Mesenteric fat pad (tissue), 1 donor: ENCODE measurements around the gene DNAJC3. TPM values are rescaled to one million over a fixed set of nuclear protein-coding genes. Genes with fewer than 3 reads are reported as not detected.

Source experiments
- DNase-seq: peaks from one replicate; pipeline ENCODE4 v3.0.0-alpha.2; 2020; ENCODE audit warnings: low spot score
- long read RNA-seq: library from polyadenylated mRNA; unstranded; transcript quantifications from one replicate; pipeline ENCODE4 v2.0.0, GENCODE V29; 2020
- total RNA-seq: library from RNA; stranded (reverse); fragmentation: NEBNext Ultra II Directional; extraction: Animal tissue kit (Norgen Biotek cat#: 25700); gene quantifications from one replicate; pipeline ENCODE4 v1.2.1, GENCODE V29; 2021
- donor health status: DM: yes; HTN: yes; CAD: no.

Gene DNAJC3, protein sequence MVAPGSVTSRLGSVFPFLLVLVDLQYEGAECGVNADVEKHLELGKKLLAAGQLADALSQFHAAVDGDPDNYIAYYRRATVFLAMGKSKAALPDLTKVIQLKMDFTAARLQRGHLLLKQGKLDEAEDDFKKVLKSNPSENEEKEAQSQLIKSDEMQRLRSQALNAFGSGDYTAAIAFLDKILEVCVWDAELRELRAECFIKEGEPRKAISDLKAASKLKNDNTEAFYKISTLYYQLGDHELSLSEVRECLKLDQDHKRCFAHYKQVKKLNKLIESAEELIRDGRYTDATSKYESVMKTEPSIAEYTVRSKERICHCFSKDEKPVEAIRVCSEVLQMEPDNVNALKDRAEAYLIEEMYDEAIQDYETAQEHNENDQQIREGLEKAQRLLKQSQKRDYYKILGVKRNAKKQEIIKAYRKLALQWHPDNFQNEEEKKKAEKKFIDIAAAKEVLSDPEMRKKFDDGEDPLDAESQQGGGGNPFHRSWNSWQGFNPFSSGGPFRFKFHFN
- total RNA-seq, result 55.1 TPM
- long read RNA-seq, full-length matches to known transcripts, result 15 of 247 reads
- long read RNA-seq, partial matches to known transcripts, result 208 of 247 reads
- long read RNA-seq, other reads (novel, unspliced or antisense), result 24 of 247 reads

DNA sequence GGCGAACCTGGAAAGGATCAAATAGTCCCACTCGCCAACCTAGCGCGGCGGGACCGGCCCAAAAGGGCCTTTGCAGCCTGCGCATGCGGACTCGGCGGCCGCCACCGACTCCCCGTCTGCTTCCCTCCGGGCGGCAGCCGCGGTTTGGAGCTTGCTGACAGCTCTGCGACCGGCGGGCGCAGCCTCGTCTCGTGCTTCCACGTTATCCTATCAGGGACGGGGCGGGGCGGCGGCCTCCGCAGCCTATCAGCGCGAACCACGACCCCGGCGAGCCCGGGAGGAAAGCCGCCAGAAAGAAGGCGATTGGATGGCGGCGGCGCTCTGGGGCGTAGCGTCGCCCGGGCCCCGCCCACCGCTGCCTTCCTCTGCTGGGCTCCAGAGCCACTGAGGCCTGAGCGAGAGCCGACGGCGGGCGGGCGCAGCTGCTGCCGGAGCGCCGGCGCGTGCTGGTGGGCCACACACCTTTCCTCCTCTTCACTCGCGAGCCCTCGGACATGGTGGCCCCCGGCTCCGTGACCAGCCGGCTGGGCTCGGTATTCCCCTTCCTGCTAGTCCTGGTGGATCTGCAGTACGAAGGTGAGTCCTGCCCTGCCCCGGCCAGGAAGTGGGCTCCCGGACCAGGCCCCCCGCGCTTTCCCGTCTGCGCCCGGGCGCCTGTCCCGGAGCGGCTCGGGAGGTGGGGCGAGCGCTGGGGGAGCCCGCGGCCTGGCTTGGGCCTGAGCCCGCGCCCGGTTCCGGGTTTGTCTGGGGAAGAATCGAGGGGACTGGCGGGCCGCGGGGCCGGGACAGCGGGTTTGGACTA, at the start of gene DNAJC3:
Gene DNAJC3 (plus strand): TSS at position 378 of the 802 bp plus-strand sequence. CDS start 117 bp downstream, at position 495.
- peak; percentile 100 for DNase-seq

DNA sequence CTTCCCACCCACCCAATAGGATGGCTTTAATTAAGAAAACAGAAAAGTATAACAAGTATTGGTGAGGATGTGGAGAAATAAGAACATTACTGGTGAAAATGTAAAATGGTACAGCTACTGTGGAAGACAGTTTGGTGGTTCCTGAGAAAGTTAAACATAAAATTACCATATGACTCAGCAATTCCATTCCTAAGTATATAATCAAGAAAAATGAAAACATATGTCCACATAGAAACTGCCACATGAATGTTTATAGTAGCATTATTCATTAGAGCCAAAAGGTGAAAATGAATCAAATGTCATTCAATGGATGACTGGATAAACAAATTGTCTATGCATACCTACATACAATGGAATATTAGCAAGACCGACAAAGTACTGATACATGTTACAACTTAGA, 49.3 kb upstream of the DNAJC3 start:
- no peak for DNase-seq

DNA sequence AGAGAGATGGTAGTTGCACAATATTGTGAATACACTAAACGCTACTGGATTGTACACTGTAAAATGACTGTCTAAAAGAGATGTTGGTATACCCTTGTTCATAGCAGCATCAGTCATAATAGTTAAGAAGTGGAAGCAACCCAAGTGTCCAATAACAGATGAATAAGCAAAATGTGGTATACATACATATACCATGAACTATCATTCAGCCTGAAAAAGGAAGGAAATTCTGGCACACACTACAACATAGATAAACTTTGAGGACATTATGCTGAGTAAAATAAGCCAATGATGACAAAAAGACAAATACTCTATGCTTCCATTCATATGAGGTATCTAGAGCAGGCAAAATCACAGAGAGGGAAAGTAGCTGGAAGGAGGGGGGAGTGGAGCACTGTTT, 48.5 kb upstream of the DNAJC3 start:
- no peak for DNase-seq

DNA sequence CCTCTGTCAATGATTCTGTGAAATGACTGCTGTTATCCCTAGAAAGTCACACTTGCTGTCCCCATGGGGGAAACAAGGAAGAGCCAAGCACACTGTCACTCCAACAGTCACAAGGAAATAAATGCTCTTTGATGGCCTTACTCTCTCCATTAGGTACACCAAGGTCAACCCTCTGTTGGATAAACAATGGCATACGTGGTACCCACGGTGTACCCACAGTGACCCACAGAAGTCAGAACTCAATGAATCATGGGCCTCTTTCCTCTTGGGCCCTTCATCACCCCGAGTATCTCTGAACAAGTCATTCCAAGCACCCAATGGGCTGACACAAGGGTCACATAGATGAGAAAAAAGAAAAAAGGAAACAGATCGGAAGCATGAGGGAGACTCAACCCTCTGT, 47.9 kb upstream of the DNAJC3 start:
- DNase-seq, result no peak

DNA sequence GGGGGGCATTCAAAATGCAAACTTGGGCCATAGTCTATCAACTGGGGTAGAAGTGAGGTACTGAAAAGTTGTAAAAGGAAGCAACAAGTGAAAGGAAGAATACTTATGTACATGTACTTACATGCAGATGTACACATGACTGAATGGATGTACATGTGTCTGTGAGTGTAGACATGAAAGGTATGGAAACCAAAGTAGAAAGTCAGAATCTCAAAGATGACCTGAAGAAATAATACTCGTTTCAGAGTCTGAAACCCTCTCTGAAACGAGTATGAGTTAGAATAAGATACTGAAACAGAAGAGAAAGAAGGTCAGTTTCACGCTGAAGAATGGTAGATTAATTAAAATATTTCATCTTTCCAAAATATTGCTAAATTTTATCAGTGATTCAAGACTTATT, 46.3 kb upstream of the DNAJC3 start:
- DNase-seq, result no peak

DNA sequence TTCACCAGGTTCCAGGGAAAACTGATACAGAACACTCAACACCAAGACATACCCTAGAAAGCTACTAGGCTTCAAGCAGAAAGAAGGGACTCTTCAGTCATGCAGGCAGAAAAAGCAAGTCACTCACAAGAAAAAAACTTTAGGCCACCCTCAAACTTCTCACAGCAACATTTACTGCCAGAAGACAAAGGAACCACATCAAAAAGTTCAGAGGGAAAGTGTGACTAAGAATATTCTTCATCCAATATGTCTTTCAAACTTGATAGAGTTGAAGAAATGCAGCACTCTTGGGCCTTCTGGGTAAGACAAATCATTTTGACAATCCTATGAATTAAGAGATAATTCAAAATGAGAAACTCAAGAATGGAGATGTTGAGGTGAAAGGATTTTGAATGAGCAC, 40.1 kb upstream of the DNAJC3 start:
- DNase-seq, result no peak

DNA sequence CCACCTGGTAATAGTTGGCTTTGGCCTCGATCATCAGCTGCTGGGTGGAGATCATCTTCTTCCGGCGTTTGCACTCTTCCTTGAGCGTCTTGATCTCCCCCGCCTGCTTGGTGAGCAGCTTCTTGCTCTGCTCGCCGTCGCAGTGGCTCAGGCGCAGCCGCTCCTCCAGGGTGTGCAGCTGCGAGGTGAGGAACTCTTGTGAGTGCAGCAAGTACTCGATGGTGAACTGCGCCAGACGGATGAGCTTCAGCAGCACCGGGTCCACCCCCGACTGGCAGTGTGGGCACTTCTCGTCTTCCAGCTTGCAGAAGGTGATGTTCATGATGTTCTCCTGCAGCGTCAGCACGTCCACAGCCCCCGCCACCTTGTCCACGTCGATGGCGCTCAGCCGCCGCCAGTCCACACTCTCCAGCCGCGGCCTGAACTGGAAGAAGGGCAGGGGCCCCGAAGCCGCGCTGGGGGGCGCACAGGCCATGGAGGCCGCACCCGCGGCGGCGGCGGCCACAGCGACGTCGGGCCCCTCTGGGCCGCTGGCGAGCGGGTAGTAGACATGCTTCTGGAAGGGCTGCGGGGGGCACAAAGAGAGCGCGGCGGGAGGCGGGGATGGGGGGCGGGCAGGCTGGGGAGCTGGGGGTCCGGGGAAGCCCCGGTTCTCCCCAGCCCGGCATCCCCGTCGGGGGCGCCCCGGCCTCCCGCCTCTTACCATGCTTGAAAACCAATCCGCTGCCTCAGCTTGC, 35.5 kb upstream of the DNAJC3 start:
- no peak for DNase-seq

DNA sequence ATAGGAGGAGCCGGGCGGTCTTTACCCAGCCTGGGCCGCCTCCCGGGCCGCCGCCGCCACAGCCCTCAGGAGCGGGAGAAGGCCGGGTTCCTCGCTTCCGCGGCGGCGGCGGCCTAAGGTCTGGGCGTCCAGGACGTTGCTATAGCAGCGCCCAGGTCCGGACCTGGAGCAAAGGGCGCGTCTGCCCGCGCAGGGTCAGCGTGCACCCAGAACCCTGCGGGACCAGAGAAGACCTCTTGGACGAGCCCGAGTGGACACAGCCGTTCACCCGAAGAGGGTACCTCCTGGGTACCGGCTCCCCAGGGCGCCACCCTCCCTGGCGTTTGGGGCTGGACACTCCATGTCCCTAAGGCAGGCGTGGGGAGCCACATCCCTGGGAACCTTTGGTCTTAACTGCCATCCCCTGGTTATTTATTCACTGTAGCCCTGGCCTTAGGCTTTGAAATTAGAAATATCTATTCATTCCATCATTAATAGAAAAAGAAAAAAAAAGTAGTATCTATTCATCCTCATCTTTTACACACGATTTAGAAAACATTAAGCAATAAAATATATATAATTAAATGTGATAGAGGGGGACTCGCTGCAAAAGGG, 34.8 kb upstream of the DNAJC3 start:
- no peak for DNase-seq

DNA sequence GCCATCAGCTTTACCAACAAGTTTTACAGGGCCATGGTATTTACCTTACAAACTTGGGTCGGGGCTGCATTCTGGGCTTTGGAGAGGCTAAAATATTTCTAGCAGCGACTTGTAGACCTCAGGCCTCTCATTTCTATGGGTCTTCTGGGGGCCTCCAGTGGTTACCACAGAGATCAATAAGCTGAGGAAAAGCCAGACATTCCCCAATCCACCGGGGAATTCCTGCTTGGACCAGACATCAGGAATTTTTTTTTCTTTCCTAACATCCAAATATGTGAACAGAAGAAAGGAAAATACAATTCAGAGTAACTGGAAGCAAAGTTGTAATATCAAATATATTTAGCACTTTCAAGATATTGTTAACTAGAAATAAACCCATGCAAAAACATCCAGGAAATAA, 33.9 kb upstream of the DNAJC3 start:
- DNase-seq, result no peak

DNA sequence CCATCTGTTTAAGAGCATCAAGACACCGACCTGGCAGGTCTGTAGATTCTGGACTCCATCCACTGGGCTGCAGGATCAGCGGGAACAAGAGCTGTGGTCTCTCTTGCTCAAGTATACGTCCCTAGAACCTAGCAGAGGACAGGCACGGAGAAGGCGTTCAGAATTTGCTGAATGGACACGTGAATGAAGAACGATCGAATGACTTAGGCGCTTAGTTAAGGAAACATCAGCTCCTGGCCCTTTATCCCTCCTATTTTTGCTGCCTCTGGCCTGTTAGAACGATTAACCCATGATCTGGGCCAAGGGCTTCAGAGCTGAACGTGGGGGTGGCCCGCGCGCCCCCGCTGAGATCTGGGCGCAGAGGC, 33.4 kb upstream of the DNAJC3 start:
- no peak for DNase-seq

DNA sequence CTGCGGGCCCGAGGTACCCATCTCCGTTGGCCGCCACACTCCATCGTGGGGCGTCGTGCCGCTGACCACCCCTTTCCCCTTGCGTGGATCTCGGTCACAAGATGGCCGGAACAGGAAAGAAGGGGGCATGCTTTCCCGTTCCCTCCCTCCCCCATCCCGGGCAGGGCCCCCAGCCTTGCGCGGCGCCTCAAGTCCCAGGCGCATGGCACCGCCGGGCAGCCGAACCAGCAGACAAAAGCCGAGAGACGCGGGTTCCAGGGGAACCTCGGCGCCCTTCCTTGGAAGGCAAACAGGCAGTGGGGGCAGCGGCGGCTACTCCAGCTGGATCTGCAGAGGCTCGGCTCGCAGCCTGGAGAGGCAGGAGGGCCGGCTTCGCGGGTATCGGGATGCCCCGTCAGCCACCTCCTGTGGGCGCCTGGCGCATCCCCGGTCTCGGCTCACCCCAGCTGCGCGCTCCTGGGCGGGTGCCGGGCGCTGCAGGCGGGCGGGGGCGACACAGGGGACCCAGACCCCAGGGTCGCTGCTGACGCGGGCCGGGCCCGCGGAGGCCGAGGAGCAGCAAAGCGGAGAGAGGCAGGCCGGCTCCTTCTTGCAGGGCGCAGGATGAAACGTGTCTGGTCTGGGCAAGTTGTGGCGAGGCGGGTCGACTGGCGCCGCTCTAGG, 32.9 kb upstream of the DNAJC3 start:
- DNase-seq, result no peak

DNA sequence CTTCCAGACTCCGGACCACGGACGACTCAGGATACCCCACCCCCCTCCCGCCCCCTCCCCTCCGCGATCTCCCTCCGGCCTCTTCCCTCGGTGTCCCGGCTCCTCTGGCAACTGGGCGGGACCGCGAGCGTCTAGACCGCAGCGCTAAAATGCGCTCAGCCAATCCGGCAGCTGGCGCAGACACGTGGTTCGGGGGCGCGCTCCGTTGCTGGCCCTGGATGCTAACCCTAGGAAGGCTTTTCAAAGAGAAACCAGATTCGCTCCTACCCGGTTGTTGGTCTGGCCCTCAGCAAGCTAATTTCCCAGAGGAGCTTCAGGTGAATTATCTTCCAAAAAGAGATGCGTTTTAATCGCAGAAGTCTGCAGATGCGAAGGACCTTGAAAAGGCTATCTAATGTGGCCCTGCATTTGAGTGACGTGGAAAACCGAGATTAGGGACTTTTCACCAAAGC, 32.3 kb upstream of the DNAJC3 start, which contains the start of gene DZIP1:
Gene DZIP1 (minus strand): TSS at position 106 of the 452 bp plus-strand sequence. CDS start 2,677 bp downstream, outside the sequence.
- no peak for DNase-seq

DNA sequence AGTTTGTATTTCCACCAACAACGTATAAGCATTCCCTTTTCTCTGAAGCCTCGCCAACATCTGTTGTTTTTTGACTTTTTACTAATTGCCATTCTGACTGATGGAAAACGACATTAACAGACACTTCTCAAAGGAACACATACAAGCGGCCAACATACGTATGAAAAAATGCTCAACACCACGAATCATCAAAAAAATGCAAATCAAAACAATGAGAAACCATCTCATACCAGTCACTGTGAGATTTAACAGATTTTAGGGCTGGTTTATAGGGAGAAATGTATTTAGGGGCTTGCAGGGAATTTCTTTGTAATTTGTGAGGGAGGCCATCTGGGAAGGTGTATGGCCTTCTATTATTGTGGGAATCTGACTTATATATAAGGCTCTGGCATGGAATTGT, 29.6 kb upstream of the DNAJC3 start:
- no peak for DNase-seq

DNA sequence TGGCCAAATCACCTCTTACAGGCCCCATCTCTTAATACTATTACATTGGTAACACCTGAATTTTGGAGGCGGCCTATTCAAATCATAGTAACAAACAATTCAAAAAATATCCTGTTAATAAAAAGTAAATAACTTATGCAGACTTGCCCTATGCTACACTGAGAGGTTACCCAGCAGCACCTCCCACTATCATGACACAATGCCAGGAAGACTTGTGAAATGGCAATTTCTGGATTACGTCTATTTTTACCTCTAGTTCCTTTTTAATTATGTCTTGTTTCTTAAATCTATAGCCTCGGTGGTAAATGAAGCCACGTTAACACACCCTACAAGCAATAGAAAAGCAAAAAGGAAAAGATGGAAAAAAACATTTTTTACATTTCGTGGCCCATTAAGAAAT, 26.2 kb upstream of the DNAJC3 start:
- DNase-seq, result no peak

DNA sequence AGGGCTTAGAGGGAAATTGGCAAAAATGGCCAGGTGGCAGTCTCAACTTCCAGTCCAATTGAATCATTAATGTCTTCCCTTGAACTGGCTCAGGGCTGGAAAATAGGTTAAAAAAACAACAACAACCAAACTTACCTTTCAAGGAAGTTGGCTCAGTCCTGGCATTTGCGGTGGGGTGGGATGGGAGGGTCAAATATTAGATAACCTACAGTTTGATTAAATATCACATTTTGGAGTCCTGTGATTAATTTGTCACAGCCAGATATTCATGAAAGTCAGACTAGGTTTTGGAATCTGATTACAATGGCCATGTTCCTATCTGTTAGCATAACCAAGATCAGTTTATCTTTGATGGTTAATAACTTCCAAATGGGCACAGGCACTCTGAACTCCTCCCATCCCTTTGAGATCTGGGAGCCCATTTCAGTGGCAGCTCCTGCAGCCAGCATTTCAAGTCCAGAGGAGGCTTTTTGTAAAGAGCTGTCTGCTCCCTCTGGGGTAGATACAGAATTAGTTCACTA, 24.6 kb upstream of the DNAJC3 start:
- DNase-seq, result no peak

DNA sequence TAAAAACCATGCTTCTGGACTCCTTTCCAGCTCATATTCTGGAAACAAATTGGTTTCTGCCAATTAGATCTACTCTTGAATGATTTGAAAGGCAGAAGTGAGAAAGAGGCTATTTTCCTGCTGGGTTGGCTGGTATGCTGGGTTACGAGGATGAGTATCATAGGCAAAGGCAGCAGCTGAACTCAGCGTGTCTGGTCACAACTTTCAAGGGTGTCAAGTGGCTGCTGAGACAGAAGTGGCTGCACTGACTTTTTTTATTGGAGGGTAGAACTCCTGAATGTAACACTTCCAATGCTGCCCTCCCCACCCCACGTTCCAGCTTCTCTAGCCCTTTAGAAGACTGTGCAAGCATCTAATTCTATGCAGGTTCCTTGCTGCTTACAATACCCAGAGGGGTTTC, 24.1 kb upstream of the DNAJC3 start:
- no peak for DNase-seq

DNA sequence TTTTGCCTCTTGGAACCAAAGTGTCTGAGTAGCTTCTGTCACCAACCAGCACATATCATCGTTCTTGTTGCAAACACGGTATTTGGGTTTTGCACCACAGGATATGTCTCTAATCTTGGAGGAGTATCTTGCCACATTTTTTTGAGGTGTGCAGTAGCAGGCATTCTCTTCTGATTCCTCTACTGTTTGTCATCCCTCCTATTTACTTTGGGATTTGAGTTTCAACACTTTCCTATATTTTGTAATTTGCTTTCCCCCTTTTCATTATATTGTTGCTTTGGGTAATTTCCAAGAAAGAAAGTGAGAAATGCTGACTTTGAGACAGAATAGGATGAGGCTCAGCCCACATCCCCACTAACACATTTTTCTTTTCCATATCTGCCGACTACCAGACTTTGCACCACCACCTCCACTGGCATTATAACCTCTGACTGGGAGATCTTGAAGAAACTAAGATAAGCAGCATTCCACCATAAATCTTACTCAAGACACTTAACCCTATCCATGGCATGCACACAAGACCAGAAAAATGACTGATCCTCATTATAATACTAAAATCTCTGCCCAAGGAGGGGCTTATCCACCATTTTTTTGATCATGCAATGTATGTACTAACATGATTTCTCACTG, 20.4 kb upstream of the DNAJC3 start:
- DNase-seq, result no peak

DNA sequence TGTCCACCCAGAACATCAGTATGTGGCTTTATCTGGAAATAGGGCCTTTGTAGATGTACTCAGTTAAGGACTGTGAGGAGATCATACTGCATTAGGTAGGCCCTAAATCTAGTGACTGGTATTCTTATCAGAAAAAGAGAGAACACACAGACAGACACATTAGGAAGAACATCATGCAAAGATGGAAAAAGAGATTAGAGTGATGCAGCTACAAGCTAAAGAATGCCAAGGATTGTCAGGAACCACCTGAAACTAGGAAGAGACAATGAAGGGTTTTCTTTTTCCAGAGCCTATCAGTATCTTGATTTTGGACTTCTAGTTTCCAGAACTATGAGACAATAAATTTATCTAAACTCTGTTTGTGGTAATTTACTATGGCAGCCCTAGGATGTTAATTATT, 17.4 kb upstream of the DNAJC3 start:
- DNase-seq, result no peak

DNA sequence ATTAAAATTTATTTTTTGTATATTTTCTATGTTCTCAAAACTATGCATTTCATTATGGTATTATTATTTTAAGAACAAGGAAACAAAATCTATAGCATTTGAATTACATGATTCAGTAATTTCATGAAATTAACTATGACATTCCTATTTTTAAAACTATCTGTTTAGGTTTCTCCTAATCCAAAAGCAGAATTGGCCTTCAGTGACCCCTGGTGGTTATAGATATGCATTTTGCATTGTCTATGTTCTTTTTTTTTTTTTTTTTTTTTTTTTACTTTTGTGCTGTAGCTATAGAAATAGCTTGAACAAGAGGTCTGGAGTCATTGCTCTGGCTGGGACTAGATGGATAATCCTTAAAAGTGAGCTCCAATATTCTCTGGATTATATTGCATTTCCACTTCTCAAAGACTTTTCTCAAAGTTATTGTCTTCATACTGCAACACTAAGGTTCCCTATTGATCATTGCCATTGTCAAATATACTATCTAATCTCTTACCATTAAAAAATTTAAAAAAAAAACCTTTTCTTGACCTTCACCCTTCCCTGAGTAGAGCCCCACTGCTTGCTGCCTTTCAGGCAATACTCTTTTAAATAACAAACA, 15.9 kb upstream of the DNAJC3 start:
- no peak for DNase-seq
